HG02610 (cell line): ENCODE data around the gene CIDEB.

Experiments
- ATAC-seq: cut with Tn5 transposase; IDR thresholded peaks from one replicate; pipeline ENCODE4 v1.9.1; 2021; ENCODE audit warnings: mild to moderate bottlenecking, moderate library complexity; ENCODE audit not compliant: unreplicated experiment

Gene CIDEB

DNA sequence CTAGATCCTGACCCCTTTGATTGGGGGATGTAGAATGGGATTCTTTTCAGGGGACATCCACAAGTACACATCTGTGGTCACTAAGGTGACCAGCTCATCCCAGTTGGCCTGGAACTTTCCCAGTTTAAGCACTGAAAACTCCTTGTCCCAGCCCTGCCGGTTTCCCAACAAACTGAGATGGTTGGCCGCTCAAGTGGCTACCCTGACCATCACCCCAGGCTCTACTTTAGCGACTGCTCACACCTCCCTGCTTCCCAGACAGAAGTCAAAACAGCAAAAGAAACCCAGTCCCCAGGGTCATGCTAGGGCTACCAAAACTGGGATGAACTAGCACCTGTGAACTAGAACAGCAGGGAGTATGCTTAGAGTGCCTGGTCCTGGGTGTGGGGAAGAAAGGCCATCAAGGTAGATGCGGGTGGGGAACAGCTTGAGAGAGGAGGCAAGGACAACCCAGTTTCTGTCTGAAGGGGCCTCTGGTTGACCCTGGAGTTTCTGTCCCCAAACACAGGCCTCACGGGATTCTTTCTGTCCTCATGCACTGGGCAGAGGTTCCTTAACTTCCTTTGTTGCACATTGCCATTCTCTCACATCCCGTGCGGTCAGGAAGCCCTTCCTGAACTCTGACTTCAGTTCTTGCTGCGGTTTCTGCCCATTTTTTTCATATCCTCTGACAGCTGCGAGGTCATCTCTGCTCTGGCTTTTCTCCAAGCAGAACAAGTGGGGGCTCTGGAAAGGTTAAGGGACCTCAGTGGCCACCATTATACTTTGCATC lies 5.1 kb upstream of the CIDEB start:
- no peak for ATAC-seq

DNA sequence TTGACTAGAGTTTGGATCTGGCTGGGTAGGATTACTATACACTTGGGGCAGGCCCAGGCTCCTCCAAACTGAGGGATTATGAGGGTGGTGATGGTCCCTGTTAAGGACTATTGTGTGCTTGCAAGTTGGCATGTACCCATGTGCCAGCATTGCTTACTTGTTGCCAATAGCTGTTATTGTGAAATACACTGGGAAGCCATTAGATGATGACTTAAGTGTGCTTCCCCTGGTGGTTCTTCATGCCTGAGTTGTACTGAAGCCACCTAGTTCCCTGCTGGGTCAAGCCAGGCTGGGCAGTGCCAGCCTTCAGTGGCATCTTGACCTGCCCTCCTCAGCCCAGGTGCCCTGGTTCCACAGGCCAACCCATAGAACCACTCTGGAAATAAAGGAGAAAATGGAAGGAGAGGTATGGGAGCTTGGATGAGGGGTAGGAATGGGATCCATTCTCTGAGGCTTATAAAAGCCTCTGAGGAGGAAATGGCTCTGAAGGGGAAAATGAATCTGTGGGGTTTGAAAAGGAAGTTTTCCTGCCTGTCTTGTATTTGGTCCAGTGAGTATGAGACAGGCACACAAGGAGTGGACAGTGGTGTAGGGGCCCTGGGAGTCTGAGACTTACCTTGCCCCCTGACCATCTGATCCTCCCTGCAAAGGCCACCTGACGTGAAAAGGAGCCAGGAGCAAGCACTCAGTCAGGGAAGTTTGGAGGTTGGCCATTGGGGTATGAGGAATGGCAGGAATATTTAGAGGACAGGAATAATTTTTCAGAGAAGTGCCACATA lies 4.2 kb upstream of the CIDEB start:
- ATAC-seq: no peak

DNA sequence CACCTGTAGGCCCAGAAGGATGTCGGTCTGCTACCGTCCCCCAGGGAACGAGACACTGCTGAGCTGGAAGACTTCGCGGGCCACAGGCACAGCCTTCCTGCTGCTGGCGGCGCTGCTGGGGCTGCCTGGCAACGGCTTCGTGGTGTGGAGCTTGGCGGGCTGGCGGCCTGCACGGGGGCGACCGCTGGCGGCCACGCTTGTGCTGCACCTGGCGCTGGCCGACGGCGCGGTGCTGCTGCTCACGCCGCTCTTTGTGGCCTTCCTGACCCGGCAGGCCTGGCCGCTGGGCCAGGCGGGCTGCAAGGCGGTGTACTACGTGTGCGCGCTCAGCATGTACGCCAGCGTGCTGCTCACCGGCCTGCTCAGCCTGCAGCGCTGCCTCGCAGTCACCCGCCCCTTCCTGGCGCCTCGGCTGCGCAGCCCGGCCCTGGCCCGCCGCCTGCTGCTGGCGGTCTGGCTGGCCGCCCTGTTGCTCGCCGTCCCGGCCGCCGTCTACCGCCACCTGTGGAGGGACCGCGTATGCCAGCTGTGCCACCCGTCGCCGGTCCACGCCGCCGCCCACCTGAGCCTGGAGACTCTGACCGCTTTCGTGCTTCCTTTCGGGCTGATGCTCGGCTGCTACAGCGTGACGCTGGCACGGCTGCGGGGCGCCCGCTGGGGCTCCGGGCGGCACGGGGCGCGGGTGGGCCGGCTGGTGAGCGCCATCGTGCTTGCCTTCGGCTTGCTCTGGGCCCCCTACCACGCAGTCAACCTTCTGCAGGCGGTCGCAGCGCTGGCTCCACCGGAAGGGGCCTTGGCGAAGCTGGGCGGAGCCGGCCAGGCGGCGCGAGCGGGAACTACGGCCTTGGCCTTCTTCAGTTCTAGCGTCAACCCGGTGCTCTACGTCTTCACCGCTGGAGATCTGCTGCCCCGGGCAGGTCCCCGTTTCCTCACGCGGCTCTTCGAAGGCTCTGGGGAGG lies 3.1 kb upstream of the CIDEB start, which contains the start of gene LTB4R:
Gene LTB4R, plus strand, starts transcription at position 857 of the 959 bp plus-strand sequence. CDS start 4,150 bp downstream, outside the sequence.
- ATAC-seq: peak; percentile 34

DNA sequence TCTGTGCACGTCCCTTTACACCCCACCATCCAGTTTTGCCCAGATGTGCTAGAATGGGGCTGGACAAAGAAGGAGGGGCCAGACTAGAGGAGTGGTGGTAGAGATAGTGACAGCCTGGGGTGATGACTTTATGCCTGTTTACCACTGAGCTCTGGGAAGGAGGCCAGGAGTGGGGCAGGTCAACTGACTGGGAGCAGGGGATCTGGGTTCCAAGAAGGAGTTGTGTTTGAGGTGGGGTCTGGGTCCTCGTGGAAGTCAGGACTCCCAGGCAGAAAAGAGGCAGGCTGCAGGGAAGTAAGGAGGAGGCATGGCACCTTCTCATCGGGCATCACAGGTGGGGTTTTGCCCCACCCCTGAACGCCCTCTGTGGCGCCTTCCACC lies 2.5 kb upstream of the CIDEB start:
- no peak for ATAC-seq

DNA sequence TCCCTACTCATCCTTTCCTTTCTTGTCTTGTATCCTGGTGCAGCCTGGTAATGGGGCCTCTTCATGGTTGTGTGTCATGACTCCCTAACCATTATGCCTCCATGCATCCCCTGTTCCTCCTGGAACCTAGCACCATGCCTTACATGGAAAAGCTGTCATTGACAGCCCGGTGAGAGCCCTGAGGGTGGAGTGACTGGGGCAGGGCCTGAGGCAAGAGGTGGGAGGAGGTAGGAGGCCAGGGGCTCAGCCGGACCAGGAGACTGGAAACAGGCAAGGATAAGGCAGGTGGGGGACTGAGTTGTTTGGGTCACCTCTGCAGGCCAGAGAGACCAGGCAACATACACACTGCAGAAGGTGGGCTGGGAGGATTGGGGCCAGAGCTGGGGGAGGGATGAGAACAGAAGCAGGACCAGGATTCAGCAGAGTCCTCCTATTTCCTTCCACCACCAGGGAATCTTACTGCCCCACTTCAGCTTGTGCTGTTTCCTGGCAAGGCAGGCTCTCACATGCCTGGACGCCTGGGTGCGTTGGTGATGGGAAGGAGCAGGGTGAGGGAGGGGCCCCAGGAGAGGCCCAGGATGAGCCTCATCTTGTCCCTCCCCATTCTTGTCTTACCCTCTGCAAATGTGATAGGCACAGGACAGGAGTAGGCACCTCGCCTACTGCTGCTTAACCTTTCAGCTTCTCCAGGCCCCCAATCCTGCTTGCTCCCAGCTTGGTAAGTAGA lies 1.9 kb upstream of the CIDEB start, which contains the start of gene LTB4R2:
Gene LTB4R2, plus strand, starts transcription at position 603 of the 727 bp plus-strand sequence. CDS start 525 bp downstream, outside the sequence.
- ATAC-seq: no peak

DNA sequence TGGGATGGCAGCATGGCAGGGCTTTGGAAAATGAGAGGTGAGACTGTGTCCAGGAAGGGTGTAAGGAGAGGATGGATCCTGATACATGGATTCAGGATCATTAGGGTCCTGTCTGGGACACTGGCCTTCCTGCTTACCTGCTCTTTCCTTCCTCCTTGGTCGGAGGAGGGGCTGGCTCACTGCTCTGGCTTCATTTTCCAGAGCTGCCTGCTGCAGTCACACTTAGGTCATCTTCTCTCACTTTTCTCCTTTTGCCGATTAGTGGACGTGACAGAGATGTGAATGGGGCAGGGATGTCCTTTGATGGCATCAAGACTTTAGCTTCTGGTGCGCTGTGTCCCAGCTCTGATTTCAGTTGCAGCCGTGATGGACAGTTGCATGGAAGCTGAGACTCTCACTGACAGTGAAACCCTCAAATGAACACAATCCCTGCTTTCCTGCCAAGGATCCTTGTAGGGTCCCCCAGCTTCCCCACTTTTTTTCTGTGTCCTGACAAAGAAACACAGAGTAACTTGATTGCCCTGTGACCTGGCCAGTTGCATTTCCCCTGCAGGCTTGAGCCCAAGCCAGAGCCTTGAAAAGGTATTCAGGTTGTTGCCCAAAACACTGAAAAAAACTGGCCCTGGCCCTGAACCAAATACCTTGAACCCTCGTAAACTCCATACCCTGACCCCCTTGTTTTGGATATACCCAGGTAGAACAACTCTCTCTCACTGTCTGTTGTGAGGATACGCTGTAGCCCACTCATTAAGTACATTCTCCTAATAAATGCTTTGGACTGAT lies 756 bp upstream of the CIDEB start:
- ATAC-seq: no peak

DNA sequence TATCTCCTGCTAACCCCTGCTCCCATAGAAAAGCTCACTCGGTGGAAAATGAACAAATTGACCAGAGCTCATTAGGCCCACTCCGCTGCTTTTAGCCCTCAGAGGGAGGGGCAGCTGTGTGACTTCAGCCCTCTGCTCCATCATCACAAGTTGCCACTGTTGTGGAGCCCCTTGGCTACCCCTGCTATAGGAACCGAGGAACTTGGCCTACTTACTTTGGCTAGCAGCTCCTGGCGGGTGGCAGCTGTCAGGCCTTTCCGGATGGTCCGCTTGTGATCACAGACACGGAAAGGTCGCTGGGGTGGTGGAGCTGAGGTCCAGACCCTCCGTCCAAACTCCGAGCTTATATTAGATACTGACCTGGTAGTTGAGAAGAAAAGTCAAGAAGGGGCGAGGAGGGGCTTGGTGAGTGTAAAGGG lies 612 bp downstream of the CIDEB start:
- no peak for ATAC-seq

DNA sequence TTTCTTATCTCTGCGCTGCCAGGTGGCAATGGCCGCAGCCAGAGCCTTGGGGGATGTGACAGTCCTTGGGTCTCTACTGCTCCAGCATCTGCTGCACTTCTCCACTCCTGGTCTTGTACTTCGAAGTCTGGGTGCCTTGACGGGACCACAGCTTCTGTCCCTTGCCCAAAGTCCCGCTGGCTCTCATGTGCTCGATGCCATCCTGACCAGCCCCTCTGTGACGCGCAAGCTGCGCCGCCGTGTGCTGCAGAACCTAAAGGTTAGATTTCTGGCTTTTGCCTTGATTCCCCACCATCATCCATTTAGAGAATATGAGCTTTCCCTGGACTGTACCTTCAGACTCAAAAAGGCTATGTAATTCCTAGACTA lies 3.8 kb downstream of the CIDEB start:
- ATAC-seq: no peak

DNA sequence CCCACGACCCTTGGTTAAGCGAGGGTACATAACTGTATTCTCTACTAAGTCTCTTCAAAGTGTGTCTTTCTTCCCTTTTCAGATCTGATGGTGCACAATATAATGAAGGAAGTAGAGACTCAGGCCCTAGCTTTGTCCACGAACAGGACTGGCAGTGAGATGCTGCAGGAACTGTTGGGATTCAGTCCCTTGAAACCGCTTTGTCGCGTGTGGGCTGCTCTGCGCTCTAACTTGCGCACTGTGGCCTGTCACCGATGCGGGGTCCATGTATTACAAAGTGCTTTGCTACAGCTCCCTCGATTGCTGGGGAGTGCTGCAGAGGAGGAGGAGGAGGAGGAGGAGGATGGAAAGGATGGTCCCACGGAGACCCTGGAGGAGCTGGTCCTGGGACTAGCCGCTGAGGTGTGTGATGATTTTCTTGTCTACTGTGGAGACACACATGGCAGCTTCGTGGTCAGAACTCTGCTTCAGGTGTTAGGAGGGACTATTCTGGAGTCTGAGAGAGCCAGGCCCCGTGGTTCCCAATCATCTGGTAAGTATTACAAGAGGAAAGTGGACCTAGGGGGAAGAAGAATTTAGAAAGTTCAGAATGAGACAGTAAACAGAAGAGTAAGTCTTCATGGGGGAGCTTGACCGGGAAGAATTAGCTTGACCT lies 7.3 kb downstream of the CIDEB start:
- no peak for ATAC-seq

DNA sequence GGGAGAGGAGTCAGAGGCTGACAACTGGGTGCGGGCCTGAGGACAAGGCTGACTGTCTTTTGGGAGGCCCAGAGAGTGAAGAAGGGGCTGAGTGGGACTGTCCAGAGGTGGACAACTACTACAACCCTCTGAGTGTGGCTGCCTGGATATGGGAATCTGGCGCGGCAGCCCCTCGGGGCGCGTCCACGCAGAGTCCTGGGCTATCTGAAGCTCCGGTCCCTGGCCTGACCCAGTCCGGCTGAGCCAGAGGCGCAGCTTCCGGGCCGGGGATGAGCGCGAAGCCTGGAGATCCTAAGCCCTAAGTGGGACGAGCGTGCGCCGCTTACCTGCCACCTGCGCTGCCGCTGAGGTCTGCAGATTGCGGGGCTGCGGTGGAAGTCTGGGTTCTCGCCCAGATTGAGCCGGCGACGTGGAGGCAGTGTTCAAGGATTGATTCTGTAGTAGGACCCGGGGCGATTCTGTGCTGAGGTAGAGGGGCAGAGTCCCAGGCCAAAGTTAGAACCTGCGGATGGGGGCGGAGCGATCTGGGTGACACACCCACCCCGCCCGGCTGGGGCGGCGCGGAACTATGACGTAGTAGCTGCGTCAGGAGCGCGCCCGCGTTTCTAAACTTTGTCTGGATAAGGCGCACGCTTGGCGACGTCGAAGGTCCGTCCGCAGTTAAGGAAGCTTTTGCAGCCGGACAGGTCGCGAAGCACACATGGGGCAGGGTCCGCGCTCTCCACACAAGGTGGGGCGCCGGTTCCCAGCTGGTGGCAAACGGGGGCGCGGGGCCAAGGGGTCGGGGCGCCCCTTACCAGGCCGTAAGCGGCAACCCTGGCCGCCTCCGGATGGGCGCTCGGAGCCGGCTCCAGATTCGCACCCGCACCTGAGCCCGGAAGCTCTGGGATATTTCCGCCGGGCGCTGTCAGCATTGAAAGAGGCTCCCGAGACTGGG lies 8.3 kb downstream of the CIDEB start, which contains the start of the genes DHRS1 and NOP9:
Gene DHRS1, minus strand, starts transcription at position 526 of the 937 bp plus-strand sequence. CDS start 674 bp downstream, outside the sequence.
Gene NOP9, plus strand, starts transcription at position 596 of the 937 bp plus-strand sequence. Its CDS starts 105 bp downstream, at position 701.
- ATAC-seq: peak; percentile 52

DNA sequence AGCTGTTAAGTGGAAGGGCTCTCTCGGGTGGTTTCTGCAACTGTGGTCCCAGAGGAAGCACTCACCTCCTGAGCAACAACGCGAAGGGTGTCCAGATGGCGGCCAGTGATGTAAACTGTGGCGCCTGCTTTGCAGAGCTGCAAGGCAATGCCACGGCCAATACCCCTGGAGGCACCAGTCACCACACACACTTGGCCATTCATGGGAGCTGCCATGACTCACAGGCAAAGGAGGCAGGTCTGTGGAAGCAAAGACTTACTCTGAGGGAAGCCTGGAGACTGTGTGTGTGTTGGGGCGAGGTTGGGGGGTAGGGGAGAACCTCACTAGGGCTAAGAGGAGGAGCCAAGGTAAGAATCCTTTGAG lies 8.9 kb downstream of the CIDEB start:
- no peak for ATAC-seq

DNA sequence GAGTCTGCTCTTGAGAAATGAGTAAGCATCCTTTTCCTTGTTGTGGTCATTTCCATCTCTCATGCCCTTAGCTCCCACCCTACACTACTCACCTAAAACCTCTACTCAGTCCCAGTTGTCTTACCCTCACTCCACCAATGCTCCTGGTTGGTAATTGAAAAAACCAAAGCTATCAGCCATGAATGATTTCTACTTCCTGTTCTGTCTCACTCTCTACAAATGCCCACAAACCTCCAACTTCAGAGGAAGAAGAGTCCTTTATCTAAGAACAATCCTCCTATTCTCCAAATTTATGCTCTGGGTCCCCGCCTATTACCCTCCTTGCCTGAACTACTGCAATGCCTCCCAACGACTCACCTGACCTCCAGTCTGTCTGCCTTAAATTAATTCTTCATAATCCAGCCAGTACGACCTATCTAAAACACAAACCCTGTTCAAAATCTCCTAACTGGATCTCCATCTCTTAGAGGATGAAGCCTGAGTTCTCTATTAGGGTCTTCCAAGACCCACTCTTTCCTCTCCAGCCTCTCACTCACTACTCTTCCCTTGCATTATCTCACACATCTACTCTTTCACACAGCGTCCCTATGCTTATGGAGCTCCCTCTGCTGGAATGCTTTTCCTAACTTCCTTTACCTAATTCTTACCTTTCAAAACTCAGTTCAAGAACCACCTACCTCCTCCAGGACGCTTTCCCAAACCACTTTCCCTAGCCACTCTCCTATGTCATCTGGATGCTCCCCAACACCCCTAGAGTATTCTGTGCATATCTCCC lies 10.4 kb downstream of the CIDEB start:
- peak; percentile 48 for ATAC-seq

DNA sequence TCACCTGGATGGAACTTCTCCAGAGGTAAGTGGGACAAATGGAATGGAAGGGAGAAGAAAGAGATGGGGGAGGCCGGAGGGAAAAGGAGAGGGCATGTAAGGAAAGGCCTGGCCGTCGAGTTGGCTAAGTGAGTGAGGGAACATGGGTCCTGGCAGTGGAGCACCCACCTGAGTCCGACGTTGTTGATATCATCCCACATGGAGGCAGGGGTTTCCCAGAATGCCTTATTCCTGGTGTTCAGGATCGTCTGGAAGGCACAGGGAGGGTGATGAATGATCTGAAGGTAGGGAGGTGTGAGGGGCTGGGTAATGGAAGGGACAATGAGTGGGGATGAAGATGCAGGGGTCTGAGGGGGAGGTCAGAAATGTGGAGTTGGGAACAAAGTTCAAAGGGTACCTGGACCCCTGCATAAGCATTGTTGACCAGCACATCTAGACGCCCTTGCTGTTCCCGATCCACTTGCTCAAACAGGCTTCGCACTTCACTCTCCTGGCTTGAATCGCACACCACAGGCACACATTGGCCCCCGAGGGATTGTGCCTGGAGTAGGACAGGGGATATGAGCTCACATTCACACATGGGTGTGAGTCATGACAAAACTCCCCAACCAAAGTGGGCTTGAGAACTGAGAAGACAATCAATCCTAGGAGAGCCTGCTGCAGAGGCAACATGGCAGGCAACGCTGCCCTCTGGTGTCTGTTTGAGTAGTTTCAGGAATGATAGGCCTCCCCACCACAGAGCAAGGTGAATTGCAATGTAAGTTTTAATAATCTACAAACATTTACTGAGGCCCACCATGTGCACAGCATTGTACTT lies 11.2 kb downstream of the CIDEB start:
- ATAC-seq: peak; percentile 72

DNA sequence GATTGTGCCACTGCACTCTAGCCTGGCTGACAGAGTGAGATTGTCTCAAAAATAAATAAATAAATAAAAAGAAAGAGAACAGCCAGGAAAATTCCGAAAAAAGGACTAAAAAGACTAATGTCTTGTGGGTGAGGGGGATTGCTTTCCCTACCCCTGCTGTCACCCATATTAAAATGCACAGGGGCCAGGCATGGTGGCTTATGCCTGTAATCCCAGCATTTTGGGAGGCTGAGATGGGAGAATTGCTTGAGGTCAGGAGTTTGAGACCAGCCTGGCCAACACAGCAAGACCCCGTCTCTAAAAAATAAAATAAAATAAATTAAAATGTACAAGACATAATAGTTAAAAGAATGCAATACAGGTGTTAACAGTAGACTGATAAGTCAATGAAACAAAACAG lies 14.3 kb downstream of the CIDEB start:
- ATAC-seq: no peak

DNA sequence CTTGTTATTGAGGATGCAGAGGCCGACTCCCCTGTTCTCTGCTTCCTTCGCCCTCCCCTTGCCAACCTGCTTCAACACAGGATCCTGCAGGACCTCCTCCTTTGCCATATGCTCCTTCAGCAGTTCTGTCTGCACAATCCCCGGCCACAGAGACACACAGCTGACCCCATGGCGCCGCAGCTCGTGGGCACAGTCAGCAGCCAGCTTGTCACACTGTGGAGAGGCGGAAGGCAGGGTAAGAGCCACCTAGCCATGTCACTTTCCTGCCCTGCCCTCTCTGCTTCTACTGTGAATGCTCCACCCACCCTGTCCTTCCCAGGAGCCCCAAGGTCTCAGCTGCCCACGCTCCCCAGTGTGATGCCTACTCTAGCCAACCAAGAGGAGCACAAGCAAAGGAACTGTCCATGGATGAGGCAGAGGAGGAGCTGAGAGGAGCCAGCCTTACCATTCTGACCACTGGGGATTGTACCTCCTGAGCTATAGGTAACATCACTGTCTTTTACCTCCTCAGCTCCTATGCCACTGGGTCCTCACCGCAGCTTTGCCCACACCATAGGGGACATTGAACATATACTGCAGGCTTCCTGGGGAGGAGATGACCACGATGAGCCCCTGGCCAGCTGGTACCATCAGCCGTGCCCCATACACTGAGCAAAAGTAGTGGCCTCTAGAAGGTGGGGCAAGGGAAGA lies 15.5 kb downstream of the CIDEB start:
- ATAC-seq: no peak
